ENCODE data around the gene TBCK. TPM values are rescaled to one million over a fixed set of nuclear protein-coding genes. Genes with fewer than 3 reads are reported as not detected.

TBCK gene
- total and polyA plus RNA-seq, 2 donors (not counting 1 experiment from before 2014, with no cell fraction given), result 17.5 to 86.1 TPM

Other genes with a start within 250 kb of the TBCK start
- 42.0 and 49.7 TPM in 2 replicates for gene AIMP1, start 341 bp upstream of the TBCK start, total RNA-seq
- gene AIMP1, start 341 bp upstream of the TBCK start, polyA plus RNA-seq, result 12.0 and 16.6 TPM in 2 replicates
- not detected in 2 replicates for gene GIMD1, start 52.6 kb upstream of the TBCK start, total RNA-seq
- not detected in 2 replicates for gene GIMD1, start 52.6 kb upstream of the TBCK start, polyA plus RNA-seq

Measured in B cell (primary cell).